DLD1 (cell line): Measurements from ENCODE around the gene HMCN1.

Experiments
- in situ Hi-C: cut with HindIII; loops from 2 replicates; pipeline ENCODE4 v1.10.0; 2017; ENCODE audit warnings: low sequenced_read_pairs

Gene HMCN1

DNA sequence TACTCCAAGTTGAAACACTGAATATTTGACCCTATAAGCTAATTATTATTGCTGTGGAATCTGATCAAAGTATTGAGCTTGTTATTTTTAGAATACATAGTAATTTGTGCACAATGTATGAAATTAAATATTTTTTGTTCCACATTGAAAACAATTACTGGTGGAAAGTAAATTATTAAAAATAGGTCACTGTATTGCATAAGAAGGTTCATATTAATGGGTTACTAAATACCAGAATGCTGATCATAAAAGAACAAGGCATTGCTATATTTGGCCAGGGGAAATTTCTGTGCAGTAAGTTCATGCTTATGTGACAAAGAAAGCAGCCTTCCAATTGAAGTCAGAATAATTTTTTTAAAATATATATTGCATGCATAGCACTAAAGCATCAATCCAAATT lies 481.4 kb downstream of the HMCN1 start:
- in situ Hi-C loops: no loop called here

DNA sequence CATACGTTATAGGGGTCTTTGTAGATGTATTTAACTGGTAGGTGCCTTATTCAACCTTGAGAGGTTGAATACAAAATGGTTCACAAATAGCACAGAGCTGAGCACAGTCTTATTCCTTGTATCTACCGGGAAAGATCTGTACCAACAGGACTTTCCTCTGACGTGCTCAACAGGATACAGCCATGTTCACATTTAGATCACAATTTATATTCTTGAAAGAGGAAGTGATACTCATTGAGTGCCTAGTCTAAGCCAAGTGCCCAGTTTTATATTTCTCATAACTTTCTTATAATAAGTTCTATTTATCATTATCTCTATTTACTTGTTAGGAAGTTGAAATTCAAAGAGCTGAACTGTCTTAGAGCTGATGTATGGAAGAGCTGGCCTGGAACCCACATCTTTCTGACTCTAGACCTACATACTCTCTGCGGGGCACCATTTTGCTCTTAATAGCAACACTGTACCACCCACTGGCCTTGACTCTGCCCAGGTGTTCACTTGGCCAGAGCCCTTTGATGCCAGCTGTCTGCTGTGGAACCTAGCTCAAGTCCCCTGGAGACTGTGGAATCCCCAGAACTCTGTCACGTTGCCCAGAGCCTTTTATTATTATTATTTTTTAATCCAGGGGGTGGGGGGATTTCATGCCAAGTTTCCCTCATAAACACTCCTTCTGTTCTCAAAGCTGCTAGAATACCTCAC lies 484.6 kb downstream of the HMCN1 start:
- in situ Hi-C loops: no loop called here

DNA sequence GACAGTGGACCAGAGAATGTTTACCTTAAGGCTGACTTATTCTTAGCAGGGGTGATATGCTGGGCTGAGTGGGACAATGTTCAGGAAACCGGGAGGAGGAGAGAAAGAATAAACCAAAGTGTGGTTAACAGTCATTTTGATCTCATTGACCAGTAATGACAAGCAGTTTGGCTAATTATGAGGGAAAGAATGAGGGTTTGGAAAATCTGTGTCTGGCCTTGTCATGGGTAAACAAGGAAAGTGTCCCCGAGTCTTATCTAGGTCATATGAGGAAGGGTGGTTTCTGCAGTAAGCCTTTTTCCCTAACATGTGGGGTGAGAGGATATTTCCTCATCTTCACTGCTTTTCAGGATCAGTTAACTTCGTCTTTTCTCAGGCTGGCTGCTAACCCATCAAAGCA lies 485.9 kb downstream of the HMCN1 start:
- in situ Hi-C loops: no loop called here

DNA sequence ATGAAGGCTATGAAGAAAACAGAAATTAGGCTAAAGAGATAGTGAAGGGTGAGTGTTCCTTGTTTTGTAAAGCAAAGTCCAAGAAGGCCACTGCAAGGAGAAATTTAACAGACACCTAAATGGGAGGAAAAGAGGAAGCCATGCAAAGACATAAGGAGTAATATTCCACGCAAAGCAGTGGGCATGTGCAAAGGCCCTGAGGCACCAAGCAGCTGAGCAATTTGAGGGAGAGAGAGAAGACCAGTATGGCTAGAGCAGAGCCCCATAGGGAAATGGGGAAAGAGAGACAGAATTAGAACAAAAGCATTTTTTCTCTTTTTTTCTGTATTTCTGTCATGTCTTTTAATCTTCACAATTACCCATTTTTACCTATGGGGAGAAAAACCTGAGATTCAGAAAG lies 486.7 kb downstream of the HMCN1 start:
- in situ Hi-C loops: no loop called here

DNA sequence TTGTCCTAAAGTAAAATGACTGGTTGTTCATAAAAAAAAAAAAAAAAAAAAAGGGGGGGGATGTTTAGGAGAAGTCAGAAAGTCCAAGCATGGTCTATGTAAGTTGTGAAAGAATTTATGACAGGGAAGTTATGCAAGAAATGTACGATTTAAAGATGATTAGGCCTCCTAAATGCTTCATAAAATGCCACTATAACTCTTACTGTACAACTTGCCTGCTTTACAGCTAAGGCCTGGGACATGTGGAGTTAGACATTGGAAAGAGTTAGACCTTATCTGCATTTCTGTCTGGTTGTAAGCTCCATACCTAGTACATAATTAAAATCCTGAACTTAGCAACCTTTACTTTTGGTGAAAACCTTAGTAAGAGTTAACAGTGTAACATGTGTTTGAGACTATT lies 490.9 kb downstream of the HMCN1 start:
- in situ Hi-C loops: no loop called here

DNA sequence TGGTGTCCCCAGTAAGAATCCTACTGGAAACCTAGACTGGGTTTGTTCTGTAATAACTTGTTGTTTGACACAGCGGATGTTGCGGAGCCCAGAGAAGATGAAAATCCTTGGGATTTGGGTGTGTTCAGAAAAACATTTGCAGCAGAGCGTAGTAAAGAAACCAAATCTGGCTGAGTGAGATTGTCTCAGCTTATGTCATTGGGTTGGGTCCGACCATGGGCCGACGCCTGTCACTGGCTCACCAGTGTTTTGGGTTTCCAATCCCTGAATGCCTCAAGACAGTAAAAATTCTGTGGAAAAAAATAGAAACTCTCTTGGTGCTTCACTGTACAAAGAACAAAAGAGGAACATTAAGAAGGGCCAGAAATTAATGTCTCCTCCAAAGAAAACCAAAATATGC lies 494.6 kb downstream of the HMCN1 start:
- in situ Hi-C loops: no loop called here

DNA sequence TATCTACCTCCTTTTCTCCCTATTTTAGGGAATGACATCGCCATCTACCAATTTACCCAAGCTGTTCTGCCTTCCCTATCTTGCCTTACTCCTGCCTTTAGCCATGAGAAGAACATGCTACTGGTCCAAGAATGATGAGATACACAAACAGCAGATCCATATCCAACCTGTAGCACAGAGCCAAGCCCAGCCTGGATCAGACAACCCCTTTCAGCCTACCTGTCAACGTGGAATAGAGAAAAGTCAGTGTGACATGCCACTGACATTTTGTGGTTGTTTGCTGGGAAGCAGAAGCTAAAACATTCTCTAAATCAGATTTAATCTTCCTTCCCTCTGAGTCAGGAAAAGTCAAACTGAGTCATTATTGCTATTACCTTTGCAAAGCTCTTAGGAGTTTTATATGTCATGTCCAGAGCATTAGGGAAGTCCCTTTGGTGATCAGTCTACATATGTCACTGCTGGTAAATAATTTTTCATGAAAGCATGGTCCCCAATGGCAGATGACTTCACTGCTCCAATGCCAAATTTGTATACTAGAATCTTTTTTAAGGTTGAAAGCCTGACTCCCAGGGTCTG lies 497.8 kb downstream of the HMCN1 start:
- in situ Hi-C loops: no loop called here

DNA sequence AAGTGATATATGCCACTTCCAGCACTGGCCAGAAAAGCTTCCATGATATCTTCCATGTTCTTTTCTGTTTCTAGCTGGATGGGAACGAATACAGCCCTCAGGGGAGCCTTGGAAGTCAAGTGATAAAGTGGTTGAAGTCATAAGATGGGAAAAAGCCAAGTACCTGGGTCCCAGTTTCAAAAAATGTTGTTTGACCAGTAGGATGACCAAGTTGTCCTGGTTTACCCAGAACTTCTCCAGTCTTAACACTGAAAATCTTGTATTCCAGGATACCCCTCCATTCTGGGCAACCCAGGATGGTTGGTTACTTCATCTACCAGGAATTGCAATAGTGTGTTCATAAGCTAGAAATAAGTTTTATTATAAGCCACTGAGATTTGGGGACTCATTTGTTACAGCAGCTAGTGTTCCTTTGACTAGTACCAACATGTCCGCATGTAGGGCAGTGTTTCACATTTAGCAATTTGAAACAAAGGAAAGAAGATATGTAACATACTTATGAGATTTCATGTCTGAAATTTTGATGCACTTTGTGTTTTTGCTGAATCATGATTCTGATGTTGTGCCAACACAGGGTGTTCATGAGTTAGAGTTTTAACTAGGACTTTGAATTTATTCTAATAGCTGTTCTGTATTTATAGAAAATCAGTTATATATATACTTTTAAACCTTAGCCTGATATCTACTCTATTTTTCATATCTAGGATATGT lies 500.9 kb downstream of the HMCN1 start:
- in situ Hi-C loops: no loop called here

DNA sequence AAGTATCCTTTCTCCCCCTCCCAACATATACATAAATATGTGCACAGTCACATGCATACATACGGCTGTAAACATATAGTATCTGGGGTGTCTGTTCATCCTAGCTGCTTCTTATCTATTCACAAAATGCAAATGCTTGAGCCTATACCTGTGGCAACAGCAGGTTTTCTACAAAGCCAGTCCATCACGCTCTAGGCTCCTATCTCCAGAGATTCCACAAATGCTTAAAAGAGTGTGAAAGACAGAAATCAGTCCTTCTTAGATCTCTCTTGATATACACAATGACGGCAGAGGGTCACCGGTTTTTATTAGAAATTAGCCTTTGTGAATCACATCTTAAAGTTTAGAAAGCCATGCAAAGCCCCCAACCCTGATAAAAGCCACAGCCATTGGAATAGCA lies 501.5 kb downstream of the HMCN1 start:
- in situ Hi-C loops: no loop called here

DNA sequence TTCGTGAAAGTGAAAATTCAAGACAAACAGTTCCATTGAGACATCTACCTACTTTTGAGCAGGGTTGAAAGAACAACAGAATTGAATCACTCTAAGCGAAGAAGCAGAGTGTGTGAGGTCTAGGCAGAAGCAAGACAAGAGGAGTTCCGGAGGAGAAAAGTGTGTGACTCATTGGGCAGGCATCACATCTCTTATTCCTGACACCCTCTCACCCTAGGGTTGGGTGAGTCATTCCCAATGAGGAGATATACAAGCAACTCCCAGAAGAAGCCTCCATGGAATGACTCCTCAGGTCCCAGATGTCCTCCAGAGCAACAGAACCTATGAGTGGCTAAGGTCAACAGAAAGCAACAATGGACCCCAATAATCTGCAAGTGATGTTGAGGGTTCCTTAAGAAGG lies 502.7 kb downstream of the HMCN1 start:
- in situ Hi-C loops: no loop called here

DNA sequence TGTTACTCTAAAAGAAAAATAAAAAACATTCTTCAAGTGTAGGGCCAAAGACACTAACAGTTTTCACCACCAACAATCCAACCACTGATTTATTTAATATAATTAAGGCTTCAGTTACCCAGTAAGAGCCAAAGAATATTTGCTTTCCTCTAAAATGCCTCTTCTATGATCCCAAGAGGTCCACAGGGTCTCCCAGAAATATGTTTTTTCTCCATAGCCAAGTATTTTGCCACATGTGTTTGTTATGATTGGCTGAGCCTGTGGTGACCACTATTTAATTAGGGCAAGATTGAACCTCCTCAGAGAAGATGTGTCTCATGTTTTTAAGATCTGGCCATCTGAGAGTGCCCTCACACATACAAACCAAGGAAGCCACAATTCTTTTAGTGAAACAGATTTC lies 505.0 kb downstream of the HMCN1 start:
- in situ Hi-C loops: no loop called here

DNA sequence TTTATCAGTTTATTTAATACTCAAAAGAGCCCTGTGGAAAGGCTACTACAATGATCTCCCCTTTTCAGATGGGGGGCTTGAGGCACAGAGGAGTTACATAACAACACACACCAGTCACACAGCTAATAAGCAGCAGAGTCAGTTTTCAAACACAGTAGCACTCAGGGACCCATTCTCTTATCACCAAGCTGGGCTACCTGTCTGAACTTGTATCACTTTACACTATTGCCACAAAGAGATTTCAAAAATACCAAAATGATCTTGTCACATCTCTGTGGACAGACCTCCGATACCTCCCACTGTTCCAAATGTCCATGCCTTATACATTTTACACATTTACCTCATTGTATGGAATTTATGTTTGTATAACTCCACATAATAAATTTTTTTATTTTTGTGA lies 506.2 kb downstream of the HMCN1 start:
- in situ Hi-C loops: no loop called here
